Hepatocyte (in vitro differentiated cells): ENCODE measurements around the gene STIM2. TPM values are rescaled to one million over a fixed set of nuclear protein-coding genes. Genes with fewer than 3 reads are reported as not detected.

Experiments
- DNase-seq: peaks from one replicate; pipeline ENCODE4 v3.0.0-alpha.2; 2016; ENCODE audit warnings: low spot score
- H2AFZ ChIP-seq: fragments of 200-600 bp; sonication (generic); 2 replicates; pipeline ENCODE4 v1.6.0; 2016; ENCODE audit warnings: antibody characterized with exemption, mild to moderate bottlenecking
- H3K27ac ChIP-seq: fragments of 200-600 bp; sonication (generic); 2 replicates; pipeline ENCODE4 v1.5.1; 2016; ENCODE audit warnings: mild to moderate bottlenecking
- H3K27me3 ChIP-seq: fragments of 200-600 bp; sonication (generic); 2 replicates; pipeline ENCODE4 v1.6.1; 2016
- H3K36me3 ChIP-seq: fragments of 200-600 bp; sonication (generic); replicated peaks from 2 replicates; pipeline ENCODE4 v1.5.1; 2016; ENCODE audit warnings: low read depth; ENCODE audit not compliant: insufficient read depth
- H3K4me1 ChIP-seq: fragments of 200-600 bp; sonication (generic); 2 replicates; pipeline ENCODE4 v1.5.1; 2016; ENCODE audit warnings: mild to moderate bottlenecking, moderate library complexity; ENCODE audit not compliant: insufficient read depth
- H3K4me2 ChIP-seq: fragments of 200-600 bp; sonication (generic); 2 replicates; pipeline ENCODE4 v1.6.0; 2016
- H3K4me3 ChIP-seq: fragments of 200-600 bp; sonication (generic); 2 replicates; pipeline ENCODE4 v1.5.1; 2016; ENCODE audit warnings: mild to moderate bottlenecking
- H3K79me2 ChIP-seq: fragments of 200-600 bp; sonication (generic); 2 replicates; pipeline ENCODE4 v1.6.0; 2017; ENCODE audit warnings: mild to moderate bottlenecking
- H3K9me2 ChIP-seq: fragments of 200-600 bp; sonication (generic); replicated peaks from 2 replicates; pipeline ENCODE4 v1.6.0; 2017; ENCODE audit warnings: mild to moderate bottlenecking; ENCODE audit not compliant: insufficient read depth
- H3K9me3 ChIP-seq: fragments of 200-600 bp; sonication (generic); 2 replicates; pipeline ENCODE4 v1.5.1; 2016; ENCODE audit warnings: low read depth, mild to moderate bottlenecking
- H4K20me1 ChIP-seq: fragments of 200-600 bp; sonication (generic); 2 replicates; pipeline ENCODE4 v1.6.0; 2016; ENCODE audit warnings: mild to moderate bottlenecking; ENCODE audit not compliant: insufficient read depth, poor library complexity, severe bottlenecking
- CTCF ChIP-seq: fragments of 200-600 bp; sonication (generic); IDR thresholded peaks from 2 replicates; pipeline ENCODE4 v1.5.1; 2016; ENCODE audit warnings: antibody characterized with exemption, mild to moderate bottlenecking; ENCODE audit not compliant: poor library complexity
- EZH2 ChIP-seq: fragments of 200-600 bp; sonication (generic); IDR thresholded peaks from 2 replicates; pipeline ENCODE4 v1.6.1; 2016; ENCODE audit warnings: antibody characterized with exemption, mild to moderate bottlenecking, borderline replicate concordance
- EZH2phosphoT487 ChIP-seq: fragments of 200-600 bp; sonication (generic); IDR thresholded peaks from one replicate; pipeline ENCODE4 v1.6.1; 2018; ENCODE audit warnings: antibody characterized with exemption, mild to moderate bottlenecking, low read depth, moderate library complexity; ENCODE audit not compliant: unreplicated experiment, severe bottlenecking
- WGBS: methylation state at CpG from one replicate; pipeline ENCODE4 v1.1.6; 2016; ENCODE audit warnings: low lambda C conversion rate; ENCODE audit errors: missing lambda C conversion rate; 5-methylcytosine and 5-hydroxymethylcytosine counted together
- polyA plus RNA-seq: library from polyadenylated mRNA; unstranded; fragments of >200 nt; fragmentation: Nextera tagmentation; extraction: Ambion mirVana; gene quantifications from 2 replicates; pipeline ENCODE4 v1.2.1, GENCODE V29; 2016
- total RNA-seq: library from RNA; depleted of rRNA; stranded (reverse); fragments of >200 nt; gene quantifications from 2 replicates; pipeline ENCODE4 v1.2.3, GENCODE V29; 2014

The STIM2 gene
- total and polyA plus RNA-seq, 2 experiments from 2014 or later: 13.2 to 17.0 TPM

GRCh38 chr4:26827798-26828197 lies 32.8 kb upstream of the STIM2 start:
- H3K36me3 ChIP-seq: no peaks in the 10 kb centered on the region
- WGBS: 87% methylated on average over 6 of the region's 6 CpGs
- H3K27ac ChIP-seq: no peak overlapping the region
- no peak overlapping the region for H2AFZ ChIP-seq
- no peak for DNase-seq
- H3K4me2 ChIP-seq: no peak overlapping the region
- no peak for TF ChIP-seq EZH2
- no peak for TF ChIP-seq CTCF
- no peak for TF ChIP-seq EZH2phosphoT487
- H3K4me3 ChIP-seq: no peak overlapping the region
- H3K27me3 ChIP-seq: no peaks in the 10 kb centered on the region
- no peaks in the 10 kb centered on the region for H3K79me2 ChIP-seq
- H4K20me1 ChIP-seq: no peaks in the 10 kb centered on the region
- H3K9me2 ChIP-seq: no peaks in the 10 kb centered on the region
- H3K4me1 ChIP-seq: no peaks in the 10 kb centered on the region
- no peaks in the 10 kb centered on the region for H3K9me3 ChIP-seq

DNA sequence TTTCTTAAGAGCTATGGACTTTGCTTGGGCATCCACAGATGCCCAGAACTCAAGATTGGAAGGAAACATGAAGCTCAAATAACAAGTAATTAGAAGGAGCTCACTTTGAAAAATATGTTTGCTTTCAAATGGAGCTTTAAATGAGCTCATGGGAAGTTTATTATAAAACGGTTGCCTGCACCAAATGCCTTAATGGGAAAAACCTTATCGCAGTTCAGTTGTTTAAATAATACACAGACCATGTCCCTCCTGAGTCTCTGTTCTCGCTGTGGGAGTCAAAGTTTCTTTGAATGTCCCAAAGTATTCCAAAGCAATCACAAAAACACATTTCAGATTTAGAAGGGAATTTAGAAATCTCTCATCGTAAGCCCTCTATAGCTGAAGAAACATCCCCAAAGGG lies 31.6 kb upstream of the STIM2 start:
- Histone ChIP-seq H3K9me3 (no peaks in the 10 kb centered on the region), H3K4me2 (no peak overlapping the region)

GRCh38 chr4:26830033-26830432 lies 30.6 kb upstream of the STIM2 start:
- Histone ChIP-seq H3K9me3 (no peaks in the 10 kb centered on the region), H3K79me2 (no peaks in the 10 kb centered on the region), H3K27me3 (no peaks in the 10 kb centered on the region), H3K27ac (no peak overlapping the region), H3K36me3 (no peaks in the 10 kb centered on the region), H2AFZ (no peak overlapping the region), H3K4me1 (no peaks in the 10 kb centered on the region), H3K9me2 (no peaks in the 10 kb centered on the region), H4K20me1 (no peaks in the 10 kb centered on the region), H3K4me2 (no peak overlapping the region), H3K4me3 (no peak overlapping the region)
- TF ChIP-seq EZH2 (no peak), CTCF (no peak), EZH2phosphoT487 (no peak)
- no peak for DNase-seq
- 77% methylated on average over 2 of the region's 2 CpGs for WGBS

More for the DNA sequence above, 31.6 kb upstream of the STIM2 start:
- no peak overlapping the region for H3K4me3 ChIP-seq
- H3K9me2 ChIP-seq: no peaks in the 10 kb centered on the region
- H3K4me1 ChIP-seq: no peaks in the 10 kb centered on the region
- no peaks in the 10 kb centered on the region for H3K27me3 ChIP-seq
- WGBS: 55% methylated on average over 4 of the region's 4 CpGs
- H3K27ac ChIP-seq: no peak overlapping the region
- no peaks in the 10 kb centered on the region for H3K79me2 ChIP-seq
- TF ChIP-seq EZH2phosphoT487 (no peak), EZH2 (no peak), CTCF (no peak)
- H3K36me3 ChIP-seq: no peaks in the 10 kb centered on the region
- H2AFZ ChIP-seq: no peak overlapping the region
- no peaks in the 10 kb centered on the region for H4K20me1 ChIP-seq
- no peak for DNase-seq

- no peaks in the 10 kb centered on the region for H3K9me2 ChIP-seq
- no peak overlapping the region for H3K4me3 ChIP-seq
- H3K4me1 ChIP-seq: no peaks in the 10 kb centered on the region
- TF ChIP-seq EZH2phosphoT487 (no peak), CTCF (no peak), EZH2 (no peak)
- no peaks in the 10 kb centered on the region for H3K36me3 ChIP-seq
- no peaks in the 10 kb centered on the region for H3K79me2 ChIP-seq
- DNase-seq: no peak
- H3K4me2 ChIP-seq: no peak overlapping the region
- no peak overlapping the region for H2AFZ ChIP-seq
- WGBS: 90% methylated on average over 4 of the region's 4 CpGs
- H3K27ac ChIP-seq: no peak overlapping the region
- H3K27me3 ChIP-seq: no peaks in the 10 kb centered on the region
- no peaks in the 10 kb centered on the region for H3K9me3 ChIP-seq
- no peaks in the 10 kb centered on the region for H4K20me1 ChIP-seq
These were observed 29.9 kb upstream of the STIM2 start for GRCh38 chr4:26830701-26831100.
